ENCODE data around the gene SLC4A2.

The SLC4A2 gene

DNA sequence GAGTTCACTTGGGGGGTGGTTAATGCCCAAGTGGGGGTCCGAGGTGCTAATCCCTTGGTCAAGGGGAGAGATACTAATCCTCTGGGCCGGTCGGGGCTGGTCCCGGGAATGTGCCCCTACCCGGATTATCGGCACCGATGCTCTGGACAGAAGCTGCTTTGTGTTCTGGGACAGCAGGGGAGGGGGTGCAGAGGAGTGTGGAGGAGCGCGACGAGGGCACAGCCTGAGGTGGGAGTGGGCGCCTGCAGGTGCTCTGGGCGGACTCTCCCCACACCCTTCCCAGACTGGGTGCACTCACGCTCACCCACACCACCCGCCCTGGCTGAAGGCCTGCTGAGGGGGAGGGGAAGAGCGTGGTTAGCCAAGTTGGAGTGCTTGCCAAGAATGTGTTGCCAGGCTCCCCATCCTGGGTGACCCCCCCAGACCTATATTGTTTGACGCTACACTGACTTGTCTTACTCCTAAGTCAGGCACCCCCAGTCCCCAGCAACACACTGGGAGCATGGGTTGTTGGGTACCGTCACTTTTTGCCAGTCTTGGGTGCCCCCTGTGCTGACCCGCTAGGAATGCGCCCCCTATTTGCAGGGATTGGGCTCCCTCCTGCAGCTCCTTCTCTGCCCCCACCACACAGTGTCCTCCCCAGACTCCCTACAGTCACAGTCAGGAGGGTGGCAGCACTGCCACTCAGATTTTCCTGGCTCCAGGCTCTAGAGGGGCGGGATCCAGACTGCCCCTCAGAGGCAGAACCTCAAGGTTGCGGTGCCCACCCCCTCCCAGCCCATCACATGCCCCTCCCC, 1.2 kb downstream of the SLC4A2 start:
- POLR2A ChIA-PET = interaction anchor here (0.9 to 3.4 kb wide), 5 partner anchors 13 to 32 kb away, joined by 3 to 13 read pairs (median 6); partner anchors contain the start of genes ABCB8 and FASTK
- H3K9me3 ChIP-seq (ENCODE audit: control insufficient read depth, insufficient read depth, low read depth, low read length) = no peaks in the 10 kb centered on the region
- no peaks in the 10 kb centered on the region; the same call in 1 of the 2 replicates for H3K4me1 ChIP-seq (ENCODE audit: control insufficient read depth, insufficient read depth, low read length)
- H3K27ac ChIP-seq (ENCODE audit: extremely low read depth, low read depth, low read length) = peak overlapping the region; percentile 21; the same call in 1 of the 2 replicates
- CTCF ChIA-PET = interaction anchor here (0.6 to 1.4 kb wide), 8 partner anchors 14 to 1533 kb away, joined by 3 to 6 read pairs (median 4); no protein-coding TSS in a partner anchor
- peaks cover 0 to 40% of the 10 kb centered on the region in 2 experiments; a peak in 1 of 3 replicates for H3K36me3 ChIP-seq (ENCODE audit: control insufficient read depth in 2 of 2, insufficient read depth in 1 of 2, low read length in 2 of 2)
- peak overlapping the region; percentile 71 for H3K4me3 ChIP-seq (ENCODE audit: low read depth, low read length)
- TF ChIP-seq ZNF292 (tag by site-specific recombination; IDR thresholded peaks at IDR 0.05; ENCODE audit: borderline replicate concordance, low read depth) = no peak
- TF ChIP-seq ZNF140 (tag by site-specific recombination; IDR thresholded peaks at IDR 0.05) = no peak
- no peak for TF ChIP-seq ZFP37 (tag by site-specific recombination; IDR thresholded peaks at IDR 0.05)
- TF ChIP-seq, protein P1, sequence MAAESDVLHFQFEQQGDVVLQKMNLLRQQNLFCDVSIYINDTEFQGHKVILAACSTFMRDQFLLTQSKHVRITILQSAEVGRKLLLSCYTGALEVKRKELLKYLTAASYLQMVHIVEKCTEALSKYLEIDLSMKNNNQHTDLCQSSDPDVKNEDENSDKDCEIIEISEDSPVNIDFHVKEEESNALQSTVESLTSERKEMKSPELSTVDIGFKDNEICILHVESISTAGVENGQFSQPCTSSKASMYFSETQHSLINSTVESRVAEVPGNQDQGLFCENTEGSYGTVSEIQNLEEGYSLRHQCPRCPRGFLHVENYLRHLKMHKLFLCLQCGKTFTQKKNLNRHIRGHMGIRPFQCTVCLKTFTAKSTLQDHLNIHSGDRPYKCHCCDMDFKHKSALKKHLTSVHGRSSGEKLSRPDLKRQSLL (tag by site-specific recombination; IDR thresholded peaks at IDR 0.05) = no peak
- TF ChIP-seq ZNF76 (tag by site-specific recombination; IDR thresholded peaks at IDR 0.05; ENCODE audit: borderline replicate concordance, low read depth) = no peak
- TF ChIP-seq ZNF138 (tag by site-specific recombination; IDR thresholded peaks at IDR 0.05; ENCODE audit: borderline replicate concordance) = no peak
- TF ChIP-seq ZBTB17 (tag by site-specific recombination; IDR thresholded peaks at IDR 0.05) = 0 out of 2 replicates have a peak, but pooled peaks have one; percentile 17
- no peak for TF ChIP-seq OVOL3 (tag by site-specific recombination; IDR thresholded peaks at IDR 0.05)
- peak; percentile 16; the same call in 1 of the 2 replicates for TF ChIP-seq ZBTB20 (tag by site-specific recombination; IDR thresholded peaks at IDR 0.05)
- no peak; the same call in 1 of the 2 replicates for TF ChIP-seq SP7 (tag by site-specific recombination; IDR thresholded peaks at IDR 0.05)
- TF ChIP-seq GLIS1 (tag by site-specific recombination; IDR thresholded peaks at IDR 0.05) = peak; percentile 96
- TF ChIP-seq ZNF664 (tag by site-specific recombination; IDR thresholded peaks at IDR 0.05) = no peak
- TF ChIP-seq ZNF426 (tag by site-specific recombination; IDR thresholded peaks at IDR 0.05) = no peak
- no peak for TF ChIP-seq KLF10 (tag by site-specific recombination; IDR thresholded peaks at IDR 0.05)
- no peak for TF ChIP-seq ZNF404 (tag by site-specific recombination; IDR thresholded peaks at IDR 0.05)
- TF ChIP-seq ZSCAN30 (tag by site-specific recombination; IDR thresholded peaks at IDR 0.05) = no peak
- TF ChIP-seq WT1 (tag by site-specific recombination; IDR thresholded peaks at IDR 0.05) = peak; percentile 15; the same call in 1 of the 2 replicates
- TF ChIP-seq, protein P2, sequence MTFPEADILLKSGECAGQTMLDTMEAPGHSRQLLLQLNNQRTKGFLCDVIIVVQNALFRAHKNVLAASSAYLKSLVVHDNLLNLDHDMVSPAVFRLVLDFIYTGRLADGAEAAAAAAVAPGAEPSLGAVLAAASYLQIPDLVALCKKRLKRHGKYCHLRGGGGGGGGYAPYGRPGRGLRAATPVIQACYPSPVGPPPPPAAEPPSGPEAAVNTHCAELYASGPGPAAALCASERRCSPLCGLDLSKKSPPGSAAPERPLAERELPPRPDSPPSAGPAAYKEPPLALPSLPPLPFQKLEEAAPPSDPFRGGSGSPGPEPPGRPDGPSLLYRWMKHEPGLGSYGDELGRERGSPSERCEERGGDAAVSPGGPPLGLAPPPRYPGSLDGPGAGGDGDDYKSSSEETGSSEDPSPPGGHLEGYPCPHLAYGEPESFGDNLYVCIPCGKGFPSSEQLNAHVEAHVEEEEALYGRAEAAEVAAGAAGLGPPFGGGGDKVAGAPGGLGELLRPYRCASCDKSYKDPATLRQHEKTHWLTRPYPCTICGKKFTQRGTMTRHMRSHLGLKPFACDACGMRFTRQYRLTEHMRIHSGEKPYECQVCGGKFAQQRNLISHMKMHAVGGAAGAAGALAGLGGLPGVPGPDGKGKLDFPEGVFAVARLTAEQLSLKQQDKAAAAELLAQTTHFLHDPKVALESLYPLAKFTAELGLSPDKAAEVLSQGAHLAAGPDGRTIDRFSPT (tag by site-specific recombination; IDR thresholded peaks at IDR 0.05) = no peak
- no peak for TF ChIP-seq SCRT2 (tag by site-specific recombination; IDR thresholded peaks at IDR 0.05)
- TF ChIP-seq, protein P3, sequence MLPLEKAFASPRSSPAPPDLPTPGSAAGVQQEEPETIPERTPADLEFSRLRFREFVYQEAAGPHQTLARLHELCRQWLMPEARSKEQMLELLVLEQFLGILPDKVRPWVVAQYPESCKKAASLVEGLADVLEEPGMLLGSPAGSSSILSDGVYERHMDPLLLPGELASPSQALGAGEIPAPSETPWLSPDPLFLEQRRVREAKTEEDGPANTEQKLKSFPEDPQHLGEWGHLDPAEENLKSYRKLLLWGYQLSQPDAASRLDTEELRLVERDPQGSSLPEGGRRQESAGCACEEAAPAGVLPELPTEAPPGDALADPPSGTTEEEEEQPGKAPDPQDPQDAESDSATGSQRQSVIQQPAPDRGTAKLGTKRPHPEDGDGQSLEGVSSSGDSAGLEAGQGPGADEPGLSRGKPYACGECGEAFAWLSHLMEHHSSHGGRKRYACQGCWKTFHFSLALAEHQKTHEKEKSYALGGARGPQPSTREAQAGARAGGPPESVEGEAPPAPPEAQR (tag by site-specific recombination; IDR thresholded peaks at IDR 0.05) = no peak
- no peak for TF ChIP-seq BCL11A (tag by site-specific recombination; IDR thresholded peaks at IDR 0.05; ENCODE audit: low read depth)
- no peak for TF ChIP-seq ZNF600 (tag by site-specific recombination; IDR thresholded peaks at IDR 0.05)
- TF ChIP-seq, protein P4, sequence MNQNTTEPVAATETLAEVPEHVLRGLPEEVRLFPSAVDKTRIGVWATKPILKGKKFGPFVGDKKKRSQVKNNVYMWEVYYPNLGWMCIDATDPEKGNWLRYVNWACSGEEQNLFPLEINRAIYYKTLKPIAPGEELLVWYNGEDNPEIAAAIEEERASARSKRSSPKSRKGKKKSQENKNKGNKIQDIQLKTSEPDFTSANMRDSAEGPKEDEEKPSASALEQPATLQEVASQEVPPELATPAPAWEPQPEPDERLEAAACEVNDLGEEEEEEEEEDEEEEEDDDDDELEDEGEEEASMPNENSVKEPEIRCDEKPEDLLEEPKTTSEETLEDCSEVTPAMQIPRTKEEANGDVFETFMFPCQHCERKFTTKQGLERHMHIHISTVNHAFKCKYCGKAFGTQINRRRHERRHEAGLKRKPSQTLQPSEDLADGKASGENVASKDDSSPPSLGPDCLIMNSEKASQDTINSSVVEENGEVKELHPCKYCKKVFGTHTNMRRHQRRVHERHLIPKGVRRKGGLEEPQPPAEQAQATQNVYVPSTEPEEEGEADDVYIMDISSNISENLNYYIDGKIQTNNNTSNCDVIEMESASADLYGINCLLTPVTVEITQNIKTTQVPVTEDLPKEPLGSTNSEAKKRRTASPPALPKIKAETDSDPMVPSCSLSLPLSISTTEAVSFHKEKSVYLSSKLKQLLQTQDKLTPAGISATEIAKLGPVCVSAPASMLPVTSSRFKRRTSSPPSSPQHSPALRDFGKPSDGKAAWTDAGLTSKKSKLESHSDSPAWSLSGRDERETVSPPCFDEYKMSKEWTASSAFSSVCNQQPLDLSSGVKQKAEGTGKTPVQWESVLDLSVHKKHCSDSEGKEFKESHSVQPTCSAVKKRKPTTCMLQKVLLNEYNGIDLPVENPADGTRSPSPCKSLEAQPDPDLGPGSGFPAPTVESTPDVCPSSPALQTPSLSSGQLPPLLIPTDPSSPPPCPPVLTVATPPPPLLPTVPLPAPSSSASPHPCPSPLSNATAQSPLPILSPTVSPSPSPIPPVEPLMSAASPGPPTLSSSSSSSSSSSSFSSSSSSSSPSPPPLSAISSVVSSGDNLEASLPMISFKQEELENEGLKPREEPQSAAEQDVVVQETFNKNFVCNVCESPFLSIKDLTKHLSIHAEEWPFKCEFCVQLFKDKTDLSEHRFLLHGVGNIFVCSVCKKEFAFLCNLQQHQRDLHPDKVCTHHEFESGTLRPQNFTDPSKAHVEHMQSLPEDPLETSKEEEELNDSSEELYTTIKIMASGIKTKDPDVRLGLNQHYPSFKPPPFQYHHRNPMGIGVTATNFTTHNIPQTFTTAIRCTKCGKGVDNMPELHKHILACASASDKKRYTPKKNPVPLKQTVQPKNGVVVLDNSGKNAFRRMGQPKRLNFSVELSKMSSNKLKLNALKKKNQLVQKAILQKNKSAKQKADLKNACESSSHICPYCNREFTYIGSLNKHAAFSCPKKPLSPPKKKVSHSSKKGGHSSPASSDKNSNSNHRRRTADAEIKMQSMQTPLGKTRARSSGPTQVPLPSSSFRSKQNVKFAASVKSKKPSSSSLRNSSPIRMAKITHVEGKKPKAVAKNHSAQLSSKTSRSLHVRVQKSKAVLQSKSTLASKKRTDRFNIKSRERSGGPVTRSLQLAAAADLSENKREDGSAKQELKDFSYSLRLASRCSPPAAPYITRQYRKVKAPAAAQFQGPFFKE (tag by site-specific recombination; IDR thresholded peaks at IDR 0.05; ENCODE audit: borderline replicate concordance) = no peak
